Measurements from ENCODE around the gene TRIM71.
"Not testable (repeated sequence)": the region's sequence is repeated elsewhere in the genome, so short reads cannot be mapped to it uniquely, and the experiment has no call there.

TRIM71 gene

GRCh38 chr3:32843510-32844321 lies 25.9 kb downstream of the TRIM71 start:
- H3K4me3 ChIP-seq (ENCODE audit: low read depth, low read length): no peak overlapping the region
- TF ChIP-seq, protein P1, sequence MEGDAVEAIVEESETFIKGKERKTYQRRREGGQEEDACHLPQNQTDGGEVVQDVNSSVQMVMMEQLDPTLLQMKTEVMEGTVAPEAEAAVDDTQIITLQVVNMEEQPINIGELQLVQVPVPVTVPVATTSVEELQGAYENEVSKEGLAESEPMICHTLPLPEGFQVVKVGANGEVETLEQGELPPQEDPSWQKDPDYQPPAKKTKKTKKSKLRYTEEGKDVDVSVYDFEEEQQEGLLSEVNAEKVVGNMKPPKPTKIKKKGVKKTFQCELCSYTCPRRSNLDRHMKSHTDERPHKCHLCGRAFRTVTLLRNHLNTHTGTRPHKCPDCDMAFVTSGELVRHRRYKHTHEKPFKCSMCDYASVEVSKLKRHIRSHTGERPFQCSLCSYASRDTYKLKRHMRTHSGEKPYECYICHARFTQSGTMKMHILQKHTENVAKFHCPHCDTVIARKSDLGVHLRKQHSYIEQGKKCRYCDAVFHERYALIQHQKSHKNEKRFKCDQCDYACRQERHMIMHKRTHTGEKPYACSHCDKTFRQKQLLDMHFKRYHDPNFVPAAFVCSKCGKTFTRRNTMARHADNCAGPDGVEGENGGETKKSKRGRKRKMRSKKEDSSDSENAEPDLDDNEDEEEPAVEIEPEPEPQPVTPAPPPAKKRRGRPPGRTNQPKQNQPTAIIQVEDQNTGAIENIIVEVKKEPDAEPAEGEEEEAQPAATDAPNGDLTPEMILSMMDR (IDR thresholded peaks at IDR 0.05; ENCODE audit: borderline replicate concordance, insufficient read depth, low read depth, low read length): no peak

- TF ChIP-seq, protein P1 (IDR thresholded peaks at IDR 0.05; ENCODE audit: borderline replicate concordance, insufficient read depth, low read depth, low read length): no peak
- no peak overlapping the region for H3K4me3 ChIP-seq (ENCODE audit: low read depth, low read length)
These were observed 26.5 kb downstream of the TRIM71 start for GRCh38 chr3:32844322-32844654.

- H3K4me3 ChIP-seq (ENCODE audit: low read depth, low read length): no peak overlapping the region
- TF ChIP-seq, protein P1 (IDR thresholded peaks at IDR 0.05; ENCODE audit: borderline replicate concordance, insufficient read depth, low read depth, low read length): no peak
These were observed 27.1 kb downstream of the TRIM71 start for GRCh38 chr3:32844914-32845313.

- H3K4me3 ChIP-seq (ENCODE audit: low read depth, low read length): not testable (repeated sequence)
These were observed 27.7 kb downstream of the TRIM71 start for GRCh38 chr3:32845546-32845945.

DNA sequence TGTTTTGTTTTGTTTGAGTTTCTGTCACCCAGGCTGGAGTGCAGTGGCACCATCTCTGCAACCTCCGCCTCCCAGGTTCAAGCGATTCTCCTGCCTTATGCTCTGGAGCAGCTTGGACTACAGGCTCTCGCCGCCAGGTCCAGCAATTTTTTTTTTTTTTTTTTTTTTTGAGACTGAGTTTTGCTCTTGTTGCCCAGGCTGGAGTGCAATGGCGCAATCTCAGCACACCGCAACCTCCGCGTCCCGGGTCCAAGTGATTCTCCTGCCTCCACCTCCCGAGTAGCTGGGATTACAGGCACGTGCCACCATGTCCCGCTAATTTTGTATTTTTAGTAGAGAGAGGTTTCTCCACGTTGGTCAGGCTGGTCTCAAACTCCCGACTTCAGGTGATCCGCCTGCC lies 29.2 kb downstream of the TRIM71 start:
- not testable (repeated sequence) for H3K4me3 ChIP-seq (ENCODE audit: low read depth, low read length)

GRCh38 chr3:32847528-32847927 lies 29.7 kb downstream of the TRIM71 start:
- H3K4me3 ChIP-seq (ENCODE audit: low read depth, low read length): no peak overlapping the region
- TF ChIP-seq, protein P1 (IDR thresholded peaks at IDR 0.05; ENCODE audit: borderline replicate concordance, insufficient read depth, low read depth, low read length): no peak

- TF ChIP-seq, protein P1 (IDR thresholded peaks at IDR 0.05; ENCODE audit: borderline replicate concordance, insufficient read depth, low read depth, low read length): no peak
These were observed 30.4 kb downstream of the TRIM71 start for GRCh38 chr3:32848215-32848614.

DNA sequence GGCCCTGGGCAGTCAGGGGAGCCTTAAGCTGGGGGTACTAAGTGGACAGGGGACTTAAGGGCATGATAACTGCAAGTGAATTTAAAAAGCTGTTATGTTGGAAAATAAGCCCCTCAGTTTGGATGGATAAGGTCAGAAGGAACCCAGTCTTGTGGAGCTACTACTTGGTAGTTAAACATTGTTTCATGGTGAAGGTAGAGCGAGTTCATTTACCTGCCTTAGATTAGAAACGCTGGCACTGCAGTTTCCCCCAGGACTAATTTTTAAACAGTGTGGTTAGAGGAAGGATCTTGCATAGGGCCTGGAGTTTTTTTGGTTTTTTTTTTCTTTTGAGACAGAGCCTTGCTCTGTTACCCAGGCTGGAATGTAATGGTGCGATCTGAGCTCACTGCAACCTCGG lies 31.2 kb downstream of the TRIM71 start:
- no peak overlapping the region for H3K4me3 ChIP-seq (ENCODE audit: low read depth, low read length)
- TF ChIP-seq, protein P1 (IDR thresholded peaks at IDR 0.05; ENCODE audit: borderline replicate concordance, insufficient read depth, low read depth, low read length): no peak

More at GRCh38 chr3:32848215-32848614, 30.4 kb downstream of the TRIM71 start:
- H3K4me3 ChIP-seq (ENCODE audit: low read depth, low read length): no peak overlapping the region
